Heart left ventricle (tissue), 13 donors: ENCODE measurements around the gene PVR.

Source experiments
- POLR2A ChIP-seq, 2 donors: fragments of 450-650 bp; IDR thresholded peaks; one replicate each; pipeline ENCODE4 v1.6.1; 2017; ENCODE audit warnings: antibody characterized with exemption in 2 of 2, mild to moderate bottlenecking in 2 of 2, moderate library complexity in 2 of 2
- TF ChIP-seq, protein P1 (sequence below), 12 donors: fragments of 200-600 bp; sonication (generic) in 4 of 12; IDR thresholded peaks; one replicate each; pipeline versions ENCODE4 v1.5.0 to v1.8.0; 2018 to 2022; ENCODE audit warnings: antibody characterized with exemption in 12 of 12, mild to moderate bottlenecking in 5 of 12
- donor health status: ischemic (EF 13 %, LVEDD 7.1; RV severe dilation, severe dysfunction).
- donor health status: DM: no; HTN: yes; CAD: no.
- donor health status: DM: no; HTN: no; CAD: no.
- donor health status: ischemic (EF 25% LVEDD 6.9; RV normal size, moderate dysfunction).
- donor health status: ischemic (EF 25% LVEDD 5.7; RV mildly dilated, moderate dysfunction).
- donor health status: ischemic (EF 35%, LVEDD 5.7; RV mildly dilated, moderate dysfunction).
- donor health status: nonischemic (EF 11% LVEDD 7.7; RV severe dilation, severe dysfunction).
- donor health status: DM: yes; HTN: yes; CAD: no.
- donor health status: PGD.
- donor health status: ischemic (EF 29% LVEDD 5.4; RV normal size, mild dysfunction).
- donor health status: nonischemic (EF 23%, LVEDD 6.1; RV moderate dilation, normal function).

GRCh38 chr19:44706506-44707236 is 63.0 kb downstream of the PVR start:
- TF ChIP-seq, protein P1, sequence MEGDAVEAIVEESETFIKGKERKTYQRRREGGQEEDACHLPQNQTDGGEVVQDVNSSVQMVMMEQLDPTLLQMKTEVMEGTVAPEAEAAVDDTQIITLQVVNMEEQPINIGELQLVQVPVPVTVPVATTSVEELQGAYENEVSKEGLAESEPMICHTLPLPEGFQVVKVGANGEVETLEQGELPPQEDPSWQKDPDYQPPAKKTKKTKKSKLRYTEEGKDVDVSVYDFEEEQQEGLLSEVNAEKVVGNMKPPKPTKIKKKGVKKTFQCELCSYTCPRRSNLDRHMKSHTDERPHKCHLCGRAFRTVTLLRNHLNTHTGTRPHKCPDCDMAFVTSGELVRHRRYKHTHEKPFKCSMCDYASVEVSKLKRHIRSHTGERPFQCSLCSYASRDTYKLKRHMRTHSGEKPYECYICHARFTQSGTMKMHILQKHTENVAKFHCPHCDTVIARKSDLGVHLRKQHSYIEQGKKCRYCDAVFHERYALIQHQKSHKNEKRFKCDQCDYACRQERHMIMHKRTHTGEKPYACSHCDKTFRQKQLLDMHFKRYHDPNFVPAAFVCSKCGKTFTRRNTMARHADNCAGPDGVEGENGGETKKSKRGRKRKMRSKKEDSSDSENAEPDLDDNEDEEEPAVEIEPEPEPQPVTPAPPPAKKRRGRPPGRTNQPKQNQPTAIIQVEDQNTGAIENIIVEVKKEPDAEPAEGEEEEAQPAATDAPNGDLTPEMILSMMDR (IDR thresholded peaks at IDR 0.05) = no peak
- TF ChIP-seq POLR2A (IDR thresholded peaks at IDR 0.05) = no peak
